Smooth muscle cell of trachea (primary cell): Measurements from ENCODE around the gene TGDS. TPM values are rescaled to one million over a fixed set of nuclear protein-coding genes. Genes with fewer than 3 reads are reported as not detected.

Experiments
- total RNA-seq: library from RNA; depleted of rRNA; stranded (reverse); fragments of >200 nt; gene quantifications from 2 replicates; pipeline ENCODE4 v1.2.1, GENCODE V29; 2014

TGDS gene
- 7.4 and 13.1 TPM in 2 replicates for total RNA-seq

DNA sequence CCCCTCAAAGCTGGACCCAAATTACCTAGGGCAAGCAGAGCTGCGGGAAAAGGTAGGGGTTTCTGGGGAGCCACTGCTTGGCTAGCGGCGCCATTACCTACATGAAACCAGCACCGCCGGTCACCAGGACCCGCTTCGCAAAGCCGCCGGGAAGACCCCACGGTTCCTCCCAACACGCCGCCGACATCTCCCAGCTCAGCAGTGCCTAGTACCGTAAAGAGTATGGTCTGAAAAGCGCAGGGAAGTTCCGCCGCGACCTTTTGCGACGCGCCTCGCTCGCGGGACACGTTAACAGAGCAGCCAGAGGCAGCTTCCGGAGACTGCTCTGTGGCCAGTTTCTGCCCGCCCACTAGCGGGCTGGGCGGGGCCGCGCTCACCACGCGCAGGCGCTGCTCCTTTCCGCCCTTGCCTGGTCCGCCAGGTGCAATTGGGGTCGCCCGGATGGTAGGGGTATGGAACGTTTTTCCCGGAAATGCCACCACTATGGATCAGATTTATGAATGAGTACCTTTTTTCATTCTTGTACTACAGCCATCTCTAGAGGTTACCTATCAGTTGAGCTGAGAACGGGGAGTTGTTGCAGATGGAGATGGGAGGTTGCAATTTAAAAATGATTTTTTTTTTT is at the start of gene TGDS:
Gene TGDS (minus strand): TSS at position 203 of the 625 bp plus-strand sequence. CDS start 16 bp downstream, at position 187.

DNA sequence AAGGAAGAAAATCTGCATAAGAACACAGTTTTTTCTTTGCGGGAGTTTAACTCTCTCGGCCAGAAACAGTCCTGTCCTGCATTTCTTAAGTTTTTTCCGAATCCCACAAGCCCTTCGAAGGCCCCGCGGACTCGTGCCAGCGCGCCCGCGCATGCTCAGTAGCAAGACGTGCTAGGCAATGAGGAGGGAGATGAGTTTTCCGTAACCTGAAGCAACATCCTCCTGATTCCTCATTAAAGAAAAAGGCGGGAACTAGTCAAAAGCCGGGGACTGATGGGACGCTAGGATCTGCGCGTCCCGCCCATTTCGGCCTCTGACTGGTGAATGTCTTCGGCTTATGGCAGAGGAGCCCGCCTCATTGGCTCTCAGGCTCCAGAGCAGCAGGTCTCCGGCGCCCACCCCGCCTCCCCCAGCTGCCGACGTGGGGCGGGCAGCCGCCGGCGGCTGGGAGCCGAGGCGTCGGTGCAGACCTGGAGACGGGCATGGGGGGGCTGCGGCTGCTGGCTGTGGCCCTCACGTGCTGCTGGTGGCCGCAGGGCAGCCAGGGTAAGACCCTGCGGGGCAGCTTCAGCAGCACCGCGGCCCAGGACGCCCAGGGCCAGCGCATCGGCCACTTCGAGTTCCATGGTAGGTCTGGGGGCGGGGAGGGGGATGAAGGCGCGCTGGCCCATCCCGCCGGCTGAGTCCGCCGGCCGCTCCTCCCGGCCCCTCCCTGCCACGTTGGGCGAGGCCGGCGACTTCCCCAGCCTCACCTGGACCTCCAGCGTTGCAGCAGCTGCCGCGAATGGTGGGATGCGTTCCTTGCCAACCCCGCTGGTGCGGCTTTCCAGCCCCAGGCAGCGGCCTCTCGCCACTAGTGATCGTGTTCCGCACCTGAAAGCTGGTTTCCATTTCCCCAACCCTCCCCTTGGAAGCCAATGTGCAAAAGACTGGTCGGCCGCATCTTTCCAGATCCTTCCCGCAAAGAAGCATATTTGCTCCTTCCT is 5.8 kb upstream of the TGDS start, which contains the start of gene GPR180:
Gene GPR180 (plus strand): TSS at position 412 of the 986 bp plus-strand sequence. CDS start 71 bp downstream, at position 483.

Other genes with a start within 250 kb of the TGDS start
- gene DCT, start 116.5 kb downstream of the TGDS start, total RNA-seq = 0.17 TPM in 1 of 2 replicates, not detected in the other
- gene GPR180, start 5.7 kb upstream of the TGDS start, total RNA-seq = 8.1 and 10.6 TPM in 2 replicates
- not detected in 2 replicates for gene SOX21, start 116.4 kb upstream of the TGDS start, total RNA-seq